Measurements from ENCODE around the gene DHRSX. TPM values are rescaled to one million over a fixed set of nuclear protein-coding genes. Genes with fewer than 3 reads are reported as not detected.
A peak's percentile ranks its signal among the peaks of the same experiment; 100 is the strongest.

The DHRSX gene
- total and polyA plus RNA-seq, 9 of the 15 experiments (the other 6 are each of a cell fraction or from before 2014, with no cell fraction given), result 0.59 to 11.0 (median 6.2) TPM

DNA sequence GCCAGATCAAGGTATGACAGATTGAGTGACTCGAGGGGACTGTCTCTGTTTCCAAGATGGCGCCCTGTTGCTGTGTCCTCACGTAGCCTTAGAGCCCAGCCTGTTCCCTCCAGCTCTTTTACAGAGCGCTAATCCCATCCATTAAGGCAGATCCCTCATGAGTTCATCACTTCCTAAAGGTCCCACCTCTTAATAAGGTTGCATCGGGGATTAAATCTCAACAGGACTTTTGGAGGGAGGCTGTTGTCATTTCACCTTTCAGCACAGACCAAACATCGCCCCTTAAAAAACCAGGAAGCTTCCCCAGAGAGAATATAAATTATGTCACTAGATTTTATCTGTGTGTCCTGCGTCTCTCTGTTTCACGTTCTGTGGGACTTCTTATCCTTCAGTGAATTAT, 32.6 kb upstream of the DHRSX start (continued):
- TF ChIP-seq ZNF280B (CRISPR knock-in tag; IDR thresholded peaks at IDR 0.05), result no peak
- no peak for TF ChIP-seq NFIX (CRISPR knock-in tag; IDR thresholded peaks at IDR 0.05; ENCODE audit: low read depth)
- TF ChIP-seq NFRKB (IDR thresholded peaks at IDR 0.05; ENCODE audit: low read depth), result no peak
- TF ChIP-seq, protein P1, sequence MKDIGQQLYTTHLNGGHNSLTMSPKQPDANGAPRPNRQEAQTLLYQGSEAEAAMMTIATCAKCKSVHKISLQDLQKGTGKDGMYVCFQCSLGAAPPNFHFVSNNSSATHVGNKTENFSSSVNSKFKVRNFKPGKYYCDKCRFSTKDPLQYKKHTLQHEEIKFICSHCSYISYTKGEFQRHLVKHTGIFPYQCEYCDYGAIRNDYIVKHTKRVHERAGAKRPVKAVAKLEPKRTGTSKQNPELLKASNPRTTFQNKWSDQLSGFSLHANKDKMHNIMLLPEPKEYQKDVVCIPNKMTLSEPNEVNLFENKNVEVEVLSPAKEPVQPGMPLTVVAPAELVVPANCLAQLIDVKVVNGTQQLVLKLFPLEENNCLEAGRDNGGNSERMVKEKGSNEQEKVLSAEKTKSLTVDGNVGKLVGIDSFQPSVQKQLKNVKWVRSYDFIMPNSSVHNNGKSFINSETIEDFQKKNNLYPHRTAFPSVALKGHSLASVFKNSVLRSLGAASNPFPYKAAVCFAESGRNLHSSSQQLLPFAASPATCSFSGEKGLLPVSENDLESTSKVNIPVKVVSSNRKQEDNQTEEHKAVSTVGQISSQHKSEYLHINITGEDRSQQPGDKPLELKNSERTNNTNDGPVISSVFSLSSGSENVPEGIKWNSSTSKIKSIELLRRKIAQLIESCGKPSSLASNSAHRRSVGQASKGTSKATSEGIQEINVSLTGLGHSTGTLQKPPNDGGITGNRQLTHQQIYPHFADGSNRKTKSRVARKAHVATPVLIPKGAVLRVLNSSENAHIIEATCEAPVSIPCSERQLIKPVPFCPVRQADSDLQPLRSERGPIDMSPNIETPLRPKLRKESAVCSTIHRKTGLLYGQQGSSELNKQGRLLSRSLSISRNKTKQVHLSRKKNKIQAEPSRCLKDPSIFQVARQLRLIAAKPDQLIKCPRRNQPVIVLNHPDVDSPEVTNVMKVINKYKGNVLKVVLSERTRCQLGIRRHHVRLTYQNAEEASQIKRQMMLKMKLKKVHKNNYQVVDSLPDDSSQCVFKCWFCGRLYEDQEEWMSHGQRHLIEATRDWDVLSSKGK (CRISPR knock-in tag; IDR thresholded peaks at IDR 0.05), result no peak
- TF ChIP-seq FOSL1 (tag; conservative IDR thresholded peaks at IDR 0.05), result no peak
- no peak for TF ChIP-seq TRIM28 (IDR thresholded peaks at IDR 0.05)
- TF ChIP-seq TEAD4 (IDR thresholded peaks at IDR 0.05; ENCODE audit: low read length), result no peak
- TF ChIP-seq TEAD4 (CRISPR knock-in tag; IDR thresholded peaks at IDR 0.05; ENCODE audit: borderline replicate concordance), result no peak
- TF ChIP-seq MYBL2 (IDR thresholded peaks at IDR 0.05; ENCODE audit: low read depth), result no peak
- no peak for TF ChIP-seq MYBL2 (CRISPR knock-in tag; IDR thresholded peaks at IDR 0.05; ENCODE audit: borderline replicate concordance)
- no peak for TF ChIP-seq CHD1 (IDR thresholded peaks at IDR 0.05; ENCODE audit: low read length)
- TF ChIP-seq ZNF184 (CRISPR knock-in tag; IDR thresholded peaks at IDR 0.05), result no peak
- peak; percentile 41; the same call in 1 of the 2 replicates for TF ChIP-seq ATF7 (IDR thresholded peaks at IDR 0.05)
- TF ChIP-seq, protein P2, sequence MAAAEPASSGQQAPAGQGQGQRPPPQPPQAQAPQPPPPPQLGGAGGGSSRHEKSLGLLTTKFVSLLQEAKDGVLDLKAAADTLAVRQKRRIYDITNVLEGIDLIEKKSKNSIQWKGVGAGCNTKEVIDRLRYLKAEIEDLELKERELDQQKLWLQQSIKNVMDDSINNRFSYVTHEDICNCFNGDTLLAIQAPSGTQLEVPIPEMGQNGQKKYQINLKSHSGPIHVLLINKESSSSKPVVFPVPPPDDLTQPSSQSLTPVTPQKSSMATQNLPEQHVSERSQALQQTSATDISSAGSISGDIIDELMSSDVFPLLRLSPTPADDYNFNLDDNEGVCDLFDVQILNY (CRISPR knock-in tag; IDR thresholded peaks at IDR 0.05), result no peak
- TF ChIP-seq ZNF77 (CRISPR knock-in tag; IDR thresholded peaks at IDR 0.05), result no peak
- TF ChIP-seq SMAD4 (CRISPR knock-in tag; conservative IDR thresholded peaks at IDR 0.05), result no peak
- no peak for TF ChIP-seq GMEB1 (CRISPR knock-in tag; IDR thresholded peaks at IDR 0.05)
- TF ChIP-seq ARNT (IDR thresholded peaks at IDR 0.05), result no peak
- TF ChIP-seq, protein P3, sequence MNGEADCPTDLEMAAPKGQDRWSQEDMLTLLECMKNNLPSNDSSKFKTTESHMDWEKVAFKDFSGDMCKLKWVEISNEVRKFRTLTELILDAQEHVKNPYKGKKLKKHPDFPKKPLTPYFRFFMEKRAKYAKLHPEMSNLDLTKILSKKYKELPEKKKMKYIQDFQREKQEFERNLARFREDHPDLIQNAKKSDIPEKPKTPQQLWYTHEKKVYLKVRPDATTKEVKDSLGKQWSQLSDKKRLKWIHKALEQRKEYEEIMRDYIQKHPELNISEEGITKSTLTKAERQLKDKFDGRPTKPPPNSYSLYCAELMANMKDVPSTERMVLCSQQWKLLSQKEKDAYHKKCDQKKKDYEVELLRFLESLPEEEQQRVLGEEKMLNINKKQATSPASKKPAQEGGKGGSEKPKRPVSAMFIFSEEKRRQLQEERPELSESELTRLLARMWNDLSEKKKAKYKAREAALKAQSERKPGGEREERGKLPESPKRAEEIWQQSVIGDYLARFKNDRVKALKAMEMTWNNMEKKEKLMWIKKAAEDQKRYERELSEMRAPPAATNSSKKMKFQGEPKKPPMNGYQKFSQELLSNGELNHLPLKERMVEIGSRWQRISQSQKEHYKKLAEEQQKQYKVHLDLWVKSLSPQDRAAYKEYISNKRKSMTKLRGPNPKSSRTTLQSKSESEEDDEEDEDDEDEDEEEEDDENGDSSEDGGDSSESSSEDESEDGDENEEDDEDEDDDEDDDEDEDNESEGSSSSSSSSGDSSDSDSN (IDR thresholded peaks at IDR 0.05; ENCODE audit: borderline replicate concordance in 1 of 2, low read depth in 2 of 2, low read length in 2 of 2), result no peak
- no peak for TF ChIP-seq TFAM (CRISPR knock-in tag; conservative IDR thresholded peaks at IDR 0.05)
- no peak for TF ChIP-seq SAFB (IDR thresholded peaks at IDR 0.05; ENCODE audit: borderline replicate concordance, low read depth, low read length)
